MM.1S (cell line): ENCODE results near the gene KLHDC7A.

Experiments used
- DNase-seq: peaks from one replicate; pipeline ENCODE4 v3.0.0-alpha.2; 2015
- H2AFZ ChIP-seq: fragments of 300-600 bp; sonication (generic); 2 replicates; pipeline ENCODE4 v1.6.0; 2016; ENCODE audit warnings: antibody characterized with exemption, low read length
- H3F3A ChIP-seq: fragments of 300-600 bp; sonication (generic); 2 replicates; pipeline ENCODE4 v1.6.1; 2016; ENCODE audit warnings: mild to moderate bottlenecking, antibody characterized with exemption, low read length, moderate library complexity, mixed read lengths; ENCODE audit not compliant: insufficient read depth
- H3K27ac ChIP-seq: fragments of 300-600 bp; sonication (generic); 2 replicates; pipeline ENCODE4 v1.5.1; 2016; ENCODE audit warnings: mild to moderate bottlenecking, low read length
- H3K27me3 ChIP-seq: fragments of 300-600 bp; sonication (generic); replicated peaks from 2 replicates; pipeline ENCODE4 v1.6.0; 2016; ENCODE audit warnings: low read length; ENCODE audit not compliant: insufficient read depth
- H3K36me3 ChIP-seq: fragments of 300-600 bp; sonication (generic); replicated peaks from 2 replicates; pipeline ENCODE4 v1.6.1; 2016; ENCODE audit warnings: mild to moderate bottlenecking, low read length, mixed read lengths; ENCODE audit not compliant: insufficient read depth
- H3K4me1 ChIP-seq: fragments of 300-600 bp; sonication (generic); 2 replicates; pipeline ENCODE4 v1.6.1; 2016; ENCODE audit warnings: low read length, mixed read lengths
- H3K4me2 ChIP-seq: fragments of 300-600 bp; sonication (generic); 2 replicates; pipeline ENCODE4 v1.6.0; 2016; ENCODE audit warnings: low read depth, low read length
- H3K4me3 ChIP-seq: fragments of 300-600 bp; sonication (generic); 2 replicates; pipeline ENCODE4 v1.5.1; 2016; ENCODE audit warnings: low read length, mixed read lengths
- H3K79me2 ChIP-seq: fragments of 300-600 bp; sonication (generic); 2 replicates; pipeline ENCODE4 v1.6.1; 2016; ENCODE audit warnings: mixed run types, low read length, mixed read lengths
- H3K9ac ChIP-seq: fragments of 300-600 bp; sonication (generic); 2 replicates; pipeline ENCODE4 v1.6.1; 2016; ENCODE audit warnings: low read length, mixed read lengths
- H3K9me2 ChIP-seq: fragments of 300-600 bp; sonication (generic); replicated peaks from 2 replicates; pipeline ENCODE4 v1.6.1; 2016; ENCODE audit warnings: mild to moderate bottlenecking, low read length, mixed read lengths; ENCODE audit not compliant: insufficient read depth
- H3K9me3 ChIP-seq: fragments of 300-600 bp; sonication (generic); replicated peaks from 2 replicates; pipeline ENCODE4 v1.6.1; 2016; ENCODE audit warnings: mild to moderate bottlenecking, low read length, mixed read lengths; ENCODE audit not compliant: insufficient read depth
- H4K20me1 ChIP-seq: fragments of 300-600 bp; sonication (generic); 2 replicates; pipeline ENCODE4 v1.6.1; 2016; ENCODE audit warnings: mild to moderate bottlenecking, low read length, moderate library complexity, mixed read lengths; ENCODE audit not compliant: insufficient read depth
- EZH2 ChIP-seq: fragments of 300-600 bp; sonication (generic); optimal IDR thresholded peaks from 2 replicates; pipeline ENCODE3; 2017; ENCODE audit warnings: low read depth, mild to moderate bottlenecking, antibody characterized with exemption, low read length, mixed read lengths
- EZH2phosphoT487 ChIP-seq: fragments of 300-600 bp; sonication (generic); IDR thresholded peaks from 2 replicates; pipeline ENCODE4 v1.6.1; 2018; ENCODE audit warnings: antibody characterized with exemption, low read length
- TF ChIP-seq, protein P1 (sequence below): fragments of 300-600 bp; sonication (generic); IDR thresholded peaks from 2 replicates; pipeline ENCODE4 v1.5.1; 2016; ENCODE audit warnings: antibody characterized with exemption, low read length, mixed read lengths

Gene KLHDC7A

DNA sequence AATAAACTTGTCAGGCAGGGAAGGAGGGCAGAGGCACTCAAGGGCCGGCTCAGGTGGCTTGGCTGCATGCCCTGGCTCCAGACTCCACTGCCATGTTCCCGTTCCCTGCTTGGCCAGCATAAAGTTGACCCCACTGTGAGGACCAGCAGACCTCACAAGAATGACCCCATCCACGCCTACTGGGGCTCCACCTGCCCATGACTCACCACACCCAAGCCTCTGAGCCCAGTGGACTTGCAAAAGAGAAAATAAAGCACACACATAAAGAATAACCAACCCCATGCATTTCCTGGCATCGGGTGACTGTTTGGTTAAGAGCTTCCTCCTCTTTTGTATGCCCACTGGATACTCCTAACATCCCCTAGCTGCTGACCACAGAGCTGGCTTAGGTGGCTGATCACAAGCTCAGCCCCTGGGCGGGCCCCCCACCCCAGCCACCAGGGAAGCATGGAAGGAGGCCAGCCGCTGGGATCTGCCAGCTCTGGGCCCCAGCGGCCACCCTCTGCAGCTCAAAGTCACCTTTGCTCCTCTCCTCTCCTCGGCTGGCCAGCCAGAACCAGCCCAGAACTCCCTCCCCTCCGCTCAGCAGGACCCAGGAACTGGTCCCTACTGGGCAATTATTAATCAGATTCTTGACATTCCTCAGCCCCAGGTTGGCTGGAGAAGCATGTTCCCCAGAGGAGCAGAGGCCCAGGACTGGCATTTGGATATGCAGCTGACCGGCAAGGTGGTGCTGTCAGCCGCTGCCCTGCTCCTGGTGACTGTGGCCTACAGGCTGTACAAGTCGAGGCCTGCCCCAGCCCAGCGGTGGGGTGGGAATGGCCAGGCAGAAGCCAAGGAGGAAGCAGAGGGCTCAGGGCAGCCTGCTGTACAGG is at the start of gene KLHDC7A:
KLHDC7A (plus strand) TSS at position 616 of the 875 bp plus-strand sequence; CDS start at position 668, 52 bp downstream.
- H3K4me1 ChIP-seq: no peaks in the 10 kb centered on the region
- no peak within 1 kb of the TSS for H3K4me2 ChIP-seq
- no peak for DNase-seq
- no peaks in the 10 kb centered on the region for H3K9me3 ChIP-seq
- no peak for TF ChIP-seq EZH2phosphoT487
- no peak for TF ChIP-seq EZH2
- TF ChIP-seq, protein P1, sequence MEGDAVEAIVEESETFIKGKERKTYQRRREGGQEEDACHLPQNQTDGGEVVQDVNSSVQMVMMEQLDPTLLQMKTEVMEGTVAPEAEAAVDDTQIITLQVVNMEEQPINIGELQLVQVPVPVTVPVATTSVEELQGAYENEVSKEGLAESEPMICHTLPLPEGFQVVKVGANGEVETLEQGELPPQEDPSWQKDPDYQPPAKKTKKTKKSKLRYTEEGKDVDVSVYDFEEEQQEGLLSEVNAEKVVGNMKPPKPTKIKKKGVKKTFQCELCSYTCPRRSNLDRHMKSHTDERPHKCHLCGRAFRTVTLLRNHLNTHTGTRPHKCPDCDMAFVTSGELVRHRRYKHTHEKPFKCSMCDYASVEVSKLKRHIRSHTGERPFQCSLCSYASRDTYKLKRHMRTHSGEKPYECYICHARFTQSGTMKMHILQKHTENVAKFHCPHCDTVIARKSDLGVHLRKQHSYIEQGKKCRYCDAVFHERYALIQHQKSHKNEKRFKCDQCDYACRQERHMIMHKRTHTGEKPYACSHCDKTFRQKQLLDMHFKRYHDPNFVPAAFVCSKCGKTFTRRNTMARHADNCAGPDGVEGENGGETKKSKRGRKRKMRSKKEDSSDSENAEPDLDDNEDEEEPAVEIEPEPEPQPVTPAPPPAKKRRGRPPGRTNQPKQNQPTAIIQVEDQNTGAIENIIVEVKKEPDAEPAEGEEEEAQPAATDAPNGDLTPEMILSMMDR: no peak
- H3K27ac ChIP-seq: no peak within 1 kb of the TSS
- H3K9me2 ChIP-seq: no peaks in the 10 kb centered on the region
- no peak within 1 kb of the TSS for H3K4me3 ChIP-seq
- no peaks in the 10 kb centered on the region for H3F3A ChIP-seq
- H3K36me3 ChIP-seq: no peaks in the 10 kb centered on the region
- no peak within 1 kb of the TSS for H2AFZ ChIP-seq
- peaks cover 89% of the 10 kb centered on the region for H3K27me3 ChIP-seq
- no peaks in the 10 kb centered on the region for H3K79me2 ChIP-seq
- H3K9ac ChIP-seq: no peak within 1 kb of the TSS
- no peaks in the 10 kb centered on the region for H4K20me1 ChIP-seq

DNA sequence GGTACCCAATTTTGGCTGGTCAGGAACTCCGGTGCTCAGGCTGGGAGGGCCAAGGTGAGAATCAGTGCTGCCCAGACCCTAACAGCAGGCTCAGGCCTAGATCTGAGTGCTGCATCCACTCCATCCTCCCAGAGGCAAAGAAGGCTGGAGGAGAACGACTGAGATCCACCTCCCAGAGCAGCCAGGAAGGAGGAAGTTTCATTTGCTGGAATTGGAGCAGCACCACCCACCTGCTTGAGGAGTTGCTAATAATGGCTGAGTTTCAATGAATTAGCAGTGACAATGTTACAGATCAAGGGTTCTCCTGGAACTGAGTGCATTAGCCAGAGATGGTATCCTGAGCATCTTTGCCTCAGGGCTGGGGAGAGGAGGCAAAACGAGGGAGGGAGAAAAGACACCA is 46.7 kb upstream of the KLHDC7A start:
- Histone ChIP-seq H3F3A (no peaks in the 10 kb centered on the region), H3K27ac (no peak overlapping the region), H3K9ac (no peak overlapping the region), H3K9me2 (no peaks in the 10 kb centered on the region), H3K4me1 (no peaks in the 10 kb centered on the region), H3K27me3 (peaks cover 65% of the 10 kb centered on the region), H3K9me3 (no peaks in the 10 kb centered on the region), H3K36me3 (no peaks in the 10 kb centered on the region), H3K4me3 (no peak overlapping the region), H3K4me2 (no peak overlapping the region), H3K79me2 (no peaks in the 10 kb centered on the region), H4K20me1 (no peaks in the 10 kb centered on the region), H2AFZ (no peak overlapping the region)
- TF ChIP-seq EZH2 (no peak), EZH2phosphoT487 (no peak)
- no peak for DNase-seq

DNA sequence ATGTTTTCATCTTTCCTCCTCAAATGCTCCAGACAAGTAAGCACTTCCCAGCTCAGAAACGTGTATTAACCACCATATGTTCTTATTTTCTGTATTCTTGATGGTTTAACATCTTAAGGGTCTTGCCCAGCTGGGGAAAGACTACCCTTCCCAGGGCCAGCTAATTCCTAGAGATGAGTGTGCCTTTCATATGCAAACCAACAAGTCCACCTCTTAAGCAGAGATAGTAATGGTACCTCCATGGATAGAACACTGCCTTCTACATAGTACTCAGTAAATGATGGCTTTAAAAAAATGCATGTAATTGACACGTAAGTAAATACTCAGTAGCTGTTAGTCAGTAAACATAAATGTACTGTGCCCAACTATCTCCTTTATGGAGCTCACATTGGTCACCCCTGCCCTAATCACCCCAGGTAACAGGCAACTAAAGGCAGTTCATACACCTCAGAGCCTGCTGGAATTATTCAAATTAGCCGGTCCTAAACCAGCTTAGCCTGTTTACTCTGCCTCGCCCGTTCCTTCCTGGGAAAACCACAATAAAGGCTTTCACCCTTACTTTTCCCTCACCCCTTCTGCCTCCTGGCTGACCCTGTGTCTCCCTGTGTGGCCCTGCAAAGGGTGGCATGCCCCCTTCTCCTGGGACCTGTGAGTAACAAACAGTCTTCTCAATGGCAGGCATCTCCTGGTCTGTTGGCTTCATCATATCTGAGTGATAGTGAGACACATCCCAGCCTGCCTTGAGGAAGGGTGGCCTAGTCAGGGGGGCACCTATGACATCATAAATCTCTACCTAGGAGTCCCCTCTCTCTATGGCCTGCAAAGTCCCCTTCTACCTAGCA is 40.1 kb upstream of the KLHDC7A start:
- H3K79me2 ChIP-seq: no peaks in the 10 kb centered on the region
- peaks cover 79% of the 10 kb centered on the region for H3K27me3 ChIP-seq
- H4K20me1 ChIP-seq: no peaks in the 10 kb centered on the region
- no peaks in the 10 kb centered on the region for H3K36me3 ChIP-seq
- TF ChIP-seq, protein P1: no peak
- TF ChIP-seq EZH2 (no peak), EZH2phosphoT487 (no peak)
- no peak for DNase-seq
- H3K9me2 ChIP-seq: no peaks in the 10 kb centered on the region
- no peaks in the 10 kb centered on the region for H3K4me1 ChIP-seq
- no peak overlapping the region for H2AFZ ChIP-seq
- no peaks in the 10 kb centered on the region for H3K9me3 ChIP-seq
- no peak overlapping the region for H3K27ac ChIP-seq
- H3F3A ChIP-seq: no peaks in the 10 kb centered on the region
- no peak overlapping the region for H3K9ac ChIP-seq
- no peak overlapping the region for H3K4me3 ChIP-seq
- H3K4me2 ChIP-seq: no peak overlapping the region
